ENCODE measurements around the gene KLF8.
"Not testable (repeated sequence)": the region's sequence is repeated elsewhere in the genome, so short reads cannot be mapped to it uniquely, and the experiment has no call there.

The KLF8 gene

GRCh38 chrX:56232221-56233082, at the start of gene KLF8:
KLF8 (plus strand) TSS chrX:56232356; CDS start chrX:56233335, 979 bp downstream.
- no peak for DNase-seq

DNA sequence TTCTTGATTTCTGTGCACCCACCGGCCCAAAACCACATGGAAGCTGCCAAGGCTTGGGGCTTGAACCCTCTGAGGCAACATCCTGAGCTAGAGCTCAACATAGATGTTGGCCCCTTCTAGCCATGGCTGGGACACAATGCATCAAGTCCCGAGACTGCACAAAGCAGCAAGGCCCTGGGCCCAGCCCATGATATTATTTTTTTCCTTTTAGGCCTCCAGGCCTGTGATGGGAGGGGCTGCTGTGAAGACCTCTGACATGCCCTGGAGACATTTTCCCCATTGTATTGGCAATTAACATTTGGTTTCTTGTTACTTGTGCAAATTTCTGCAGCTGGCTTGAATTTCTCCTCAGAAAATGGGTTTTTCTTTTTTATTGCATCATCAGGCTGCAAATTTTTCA, 25.2 kb upstream of the KLF8 start:
- DNase-seq: not testable (repeated sequence)

GRCh38 chrX:56211701-56212100, 20.5 kb upstream of the KLF8 start:
- DNase-seq: no peak

- DNase-seq: no peak
Observed at GRCh38 chrX:56216332-56216731, 15.8 kb upstream of the KLF8 start.

DNA sequence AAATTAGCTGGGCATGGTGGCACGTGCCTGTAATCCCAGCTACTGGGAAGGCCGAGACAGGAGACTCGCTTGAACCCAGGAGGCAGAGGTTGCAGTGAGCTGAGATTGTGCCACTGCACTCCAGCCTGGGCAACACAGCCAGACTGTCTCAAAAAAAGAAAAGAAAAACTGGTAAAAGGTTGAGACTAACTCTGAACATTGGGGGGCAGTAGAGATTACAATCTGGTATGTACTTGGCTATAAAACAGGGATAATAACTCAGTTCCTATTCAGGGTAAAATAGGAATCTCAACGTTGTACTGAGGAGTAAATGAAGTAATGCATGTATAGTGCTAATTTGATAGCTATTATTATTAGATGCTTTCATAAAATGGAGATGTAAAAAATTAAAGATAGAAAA, 12.5 kb upstream of the KLF8 start:
- no peak for DNase-seq

DNA sequence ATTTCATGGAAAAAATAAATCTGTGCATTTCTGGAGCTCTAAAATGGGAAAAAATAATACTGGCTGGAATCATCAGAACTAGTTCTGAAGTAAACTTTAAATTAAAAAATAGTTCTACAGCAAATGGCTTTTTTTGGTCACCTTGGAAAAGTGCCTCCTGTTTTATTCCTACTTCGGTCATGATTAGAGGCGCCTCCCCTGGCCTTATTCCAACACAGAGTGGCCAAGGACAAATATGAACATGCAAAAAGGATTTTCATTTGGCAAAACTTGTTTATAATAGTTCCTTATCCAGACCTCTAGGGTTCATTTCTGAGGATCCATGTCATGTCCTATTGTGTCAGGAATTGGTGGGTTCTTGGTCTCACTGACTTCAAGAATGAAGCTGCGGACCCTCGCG, 11.1 kb upstream of the KLF8 start:
- no peak for DNase-seq

DNA sequence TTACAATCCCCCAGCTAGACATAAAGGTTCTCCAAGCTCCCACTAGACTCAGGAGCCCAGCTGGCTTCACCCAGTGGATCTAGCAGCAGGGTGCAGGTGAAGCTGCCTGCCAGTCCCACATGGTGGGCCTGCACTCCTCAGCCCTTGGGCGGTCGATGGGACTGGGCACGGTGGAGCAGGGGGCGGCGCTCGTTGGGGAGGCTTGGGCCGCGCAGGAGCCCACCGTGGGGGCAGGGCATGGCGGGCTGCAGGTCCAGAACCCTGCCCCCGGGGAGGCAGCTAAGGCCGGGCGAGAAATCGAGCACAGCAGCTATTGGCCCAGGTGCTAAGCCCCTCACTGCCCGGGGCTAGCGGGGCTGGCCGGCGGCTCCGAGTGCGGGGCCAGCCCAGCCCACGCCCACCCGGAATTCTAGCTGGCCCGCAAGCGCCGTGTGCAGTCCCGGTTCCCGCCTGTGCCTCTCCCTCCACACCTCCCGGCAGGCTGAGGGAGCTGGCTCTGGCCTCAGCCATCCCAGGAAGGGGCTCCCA, 9.6 kb upstream of the KLF8 start:
- no peak for DNase-seq

GRCh38 chrX:56226980-56227379, 5.2 kb upstream of the KLF8 start:
- no peak for DNase-seq

- no peak for DNase-seq
Observed at GRCh38 chrX:56228914-56229313, 3.2 kb upstream of the KLF8 start.

DNA sequence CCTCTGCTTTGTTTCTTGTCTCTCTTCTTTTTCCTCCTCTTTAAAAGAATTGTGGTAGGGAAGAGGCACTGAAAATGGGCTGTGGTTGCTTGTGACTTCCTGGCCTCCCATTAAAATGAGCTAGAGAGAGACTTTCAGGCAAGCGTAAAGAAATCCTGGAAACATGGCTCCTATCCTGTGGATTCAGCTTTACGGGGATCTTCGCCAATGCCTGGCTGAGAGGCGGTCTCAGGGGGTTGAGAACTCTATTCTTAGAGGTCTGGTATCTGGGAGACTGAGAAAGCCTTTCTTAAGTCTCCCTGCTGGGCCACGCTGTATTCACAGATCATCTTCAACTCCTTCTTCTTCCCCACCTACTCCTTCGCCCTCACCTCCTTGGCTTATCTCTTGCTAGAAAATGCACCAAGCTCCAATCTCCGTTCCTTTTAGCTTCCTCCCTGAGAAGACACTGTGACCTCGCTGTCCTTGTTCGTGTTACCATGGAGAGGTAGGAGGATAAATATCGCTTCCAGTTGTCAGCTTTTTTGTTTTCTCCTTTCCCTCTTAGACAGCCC, 542 bp upstream of the KLF8 start:
- no peak for DNase-seq

GRCh38 chrX:56233100-56233499, 944 bp downstream of the KLF8 start:
- DNase-seq: no peak

- no peak for DNase-seq
Observed at GRCh38 chrX:56233682-56234081, 1.5 kb downstream of the KLF8 start.

GRCh38 chrX:56248492-56248891, 16.3 kb downstream of the KLF8 start:
- peak; percentile 30 for DNase-seq

DNA sequence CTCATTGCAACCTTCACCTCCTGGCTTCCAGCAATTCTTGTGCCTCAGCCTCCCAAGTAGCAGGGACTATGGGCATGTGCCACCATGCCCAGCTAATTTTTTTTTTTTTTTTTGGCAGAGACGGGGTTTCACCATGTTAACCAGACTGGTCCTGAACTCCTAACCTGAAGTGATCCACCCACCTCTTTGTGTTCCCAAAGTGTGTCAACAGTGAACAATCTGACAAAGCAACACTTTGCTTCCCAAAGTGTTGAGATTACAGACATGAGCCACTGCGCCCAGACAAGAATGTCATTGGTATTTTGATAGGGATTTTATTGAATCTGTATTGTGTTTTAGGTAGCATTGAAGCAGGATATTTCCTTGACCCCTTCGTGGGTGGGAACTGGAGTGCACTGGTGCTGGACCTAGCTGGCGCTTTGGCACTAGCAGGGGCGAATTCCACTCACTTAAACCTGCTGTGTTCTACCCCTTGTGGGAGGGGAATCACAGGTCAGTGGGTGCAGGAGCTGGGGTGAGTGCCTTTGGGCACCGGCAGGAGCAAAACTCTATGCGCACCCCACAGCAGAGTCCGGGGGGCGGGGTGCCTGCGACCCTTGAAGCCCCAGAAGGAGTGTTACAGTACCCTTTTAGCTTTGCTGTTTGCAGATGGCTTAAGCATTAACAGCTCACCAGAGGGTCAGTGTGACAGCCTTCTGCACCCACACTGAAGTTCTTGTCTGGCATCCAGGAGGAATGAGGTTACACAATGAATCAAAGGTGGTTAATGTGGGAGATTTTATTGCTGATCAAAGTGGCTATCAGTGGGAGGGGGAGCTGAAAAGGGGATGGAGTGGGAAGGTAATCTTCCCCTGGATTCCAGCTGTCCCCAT, 21.9 kb downstream of the KLF8 start:
- DNase-seq: no peak

- DNase-seq: no peak
Observed at GRCh38 chrX:56268888-56269287, 36.7 kb downstream of the KLF8 start.

DNA sequence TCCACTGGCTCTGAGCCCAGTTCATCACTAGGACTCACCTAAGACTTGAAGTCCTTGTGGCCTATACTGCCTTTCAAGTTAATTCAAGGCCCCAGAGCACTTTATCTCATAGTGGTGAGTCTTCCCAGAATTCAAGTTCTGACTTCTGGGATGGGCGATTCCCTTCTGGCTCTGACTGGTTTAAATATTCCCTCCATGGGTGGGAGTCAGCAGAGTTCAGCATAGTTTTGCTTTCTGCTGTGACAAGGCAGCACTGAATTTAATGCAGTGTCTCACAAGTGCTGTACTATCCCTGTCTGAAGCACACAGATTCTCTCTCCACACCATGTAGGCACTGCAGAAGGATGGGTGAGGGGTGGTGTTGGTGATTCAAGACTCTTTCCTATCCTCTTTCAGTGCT, 46.5 kb downstream of the KLF8 start:
- no peak for DNase-seq

GRCh38 chrX:56279863-56280262, 47.7 kb downstream of the KLF8 start:
- no peak for DNase-seq

- no peak for DNase-seq
Observed at GRCh38 chrX:56281789-56282188, 49.6 kb downstream of the KLF8 start.

- no peak for DNase-seq
Observed at GRCh38 chrX:56284269-56284668, 52.1 kb downstream of the KLF8 start.

GRCh38 chrX:56288608-56289007, 56.5 kb downstream of the KLF8 start:
- no peak for DNase-seq

- no peak for DNase-seq
Observed at GRCh38 chrX:56289449-56289848, 57.3 kb downstream of the KLF8 start.

DNA sequence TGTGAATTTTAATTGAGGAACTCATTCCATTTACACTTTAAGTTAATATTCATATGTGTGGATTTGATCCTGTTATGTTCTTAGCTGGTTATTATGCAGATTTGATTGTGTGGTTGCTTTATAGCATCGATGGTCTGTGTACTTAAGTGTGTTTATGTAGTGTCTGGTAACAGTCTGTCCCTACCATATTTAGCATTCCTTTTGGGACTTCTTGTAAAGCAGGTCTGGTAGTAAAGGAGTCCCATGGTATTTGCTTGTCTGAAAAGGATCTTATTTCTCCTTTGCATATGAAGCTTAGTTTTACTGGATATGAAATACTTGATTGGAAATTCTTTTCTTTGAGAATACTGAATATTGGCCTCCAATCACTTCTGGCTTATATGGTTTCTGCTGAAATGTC, 76.6 kb downstream of the KLF8 start:
- DNase-seq: no peak

GRCh38 chrX:56309881-56310280, 77.7 kb downstream of the KLF8 start:
- DNase-seq: no peak

DNA sequence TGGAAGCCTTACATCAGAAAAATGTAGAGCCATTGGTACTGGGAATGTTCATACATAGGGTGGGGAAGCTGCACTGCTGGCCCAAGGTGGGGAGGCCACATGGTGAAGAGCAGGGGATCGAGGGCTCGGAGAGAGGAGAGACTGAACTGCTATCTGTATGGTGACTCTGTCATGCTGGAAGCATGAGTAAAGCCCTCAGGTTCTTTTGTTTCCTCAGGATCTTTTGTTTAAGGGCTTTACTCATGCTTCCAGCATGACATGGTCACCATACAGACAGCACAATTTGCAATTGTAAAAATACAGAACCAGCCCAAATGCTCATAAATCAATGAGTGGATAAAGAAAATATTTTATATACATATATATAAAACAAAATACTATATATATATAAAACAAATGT, 78.4 kb downstream of the KLF8 start:
- DNase-seq: no peak

Measured in NCI-H1436 (cell line).